Caco-2 (cell line): Measurements from ENCODE around the gene BTRC. TPM values are rescaled to one million over a fixed set of nuclear protein-coding genes. Genes with fewer than 3 reads are reported as not detected.

Experiments
- BruUV-seq: library from RNA; stranded (reverse); fragments of 400-500 nt; replicated peaks from 2 replicates; lab custom pipeline; 2021; lab: Mats Ljungman, UMichigan
- CTCF ChIA-PET: fragments of 300-600 bp; sonication (Branson Sonifier 250); formaldehyde crosslinking; loops from one replicate; lab custom pipeline; 2022; ENCODE audit warnings: antibody characterized with exemption; lab: Charles Lee
- POLR2A ChIA-PET: fragments of 300-600 bp; sonication (Branson Sonifier 250); formaldehyde crosslinking; loops from one replicate; lab custom pipeline; 2022; ENCODE audit warnings: antibody characterized with exemption; lab: Charles Lee
- DNase-seq, 2 experiments: peaks; one replicate each; pipeline versions ENCODE4 v3.0.0 to v3.0.0-alpha.2; 2020 to 2022
- H3K27me3 ChIP-seq: replicated peaks from 2 replicates; pipeline ENCODE4 v1.6.0; 2011; ENCODE audit warnings: low read length; ENCODE audit not compliant: control insufficient read depth, insufficient read depth
- H3K36me3 ChIP-seq: 2 replicates; pipeline ENCODE4 v1.5.1; 2011; ENCODE audit warnings: low read length; ENCODE audit not compliant: control insufficient read depth, insufficient read depth
- H3K4me1 ChIP-seq: fragments of 250-450 bp; sonication (Bioruptor Pico); 2 replicates; pipeline ENCODE4 v1.5.1; 2020; ENCODE audit warnings: mild to moderate bottlenecking
- H3K4me3 ChIP-seq: 2 replicates; pipeline ENCODE4 v1.5.1; 2011; ENCODE audit warnings: low read depth, mild to moderate bottlenecking, control low read depth, low read length
- H3K9me3 ChIP-seq: fragments of 250-450 bp; sonication (Bioruptor Pico); 2 replicates; pipeline ENCODE4 v1.5.1; 2020; ENCODE audit warnings: mild to moderate bottlenecking, moderate library complexity
- H3K27ac Mint-ChIP-seq: one replicate; pipeline ENCODE4 v1.8.0; 2022; ENCODE audit warnings: mixed read lengths; ENCODE audit not compliant: unreplicated experiment
- H3K27me3 Mint-ChIP-seq: one replicate; pipeline ENCODE4 v1.8.0; 2022; ENCODE audit warnings: mixed read lengths; ENCODE audit not compliant: insufficient read depth, unreplicated experiment
- H3K36me3 Mint-ChIP-seq: one replicate; pipeline ENCODE4 v1.8.0; 2022; ENCODE audit warnings: mild to moderate bottlenecking, mixed read lengths; ENCODE audit not compliant: insufficient read depth, unreplicated experiment
- H3K4me1 Mint-ChIP-seq: one replicate; pipeline ENCODE4 v1.8.0; 2022; ENCODE audit warnings: low read depth, mixed read lengths; ENCODE audit not compliant: unreplicated experiment
- H3K4me3 Mint-ChIP-seq: one replicate; pipeline ENCODE4 v1.8.0; 2022; ENCODE audit warnings: mild to moderate bottlenecking, moderate library complexity, mixed read lengths; ENCODE audit not compliant: unreplicated experiment
- H3K9me3 Mint-ChIP-seq: one replicate; pipeline ENCODE4 v1.8.0; 2022; ENCODE audit warnings: mixed read lengths; ENCODE audit not compliant: unreplicated experiment
- CTCF ChIP-seq, 2 experiments: fragments of 200-600 bp in 1 of 2; IDR thresholded peaks; 1 replicate in 1 of 2; 2 replicates in 1 of 2; pipeline versions ENCODE4 v1.5.1 to v1.8.0; 2011 to 2022; ENCODE audit warnings: antibody characterized with exemption in 1 of 2, control low read depth in 1 of 2, inconsistent platforms in 1 of 2, low read depth in 1 of 2, low read length in 1 of 2, mild to moderate bottlenecking in 1 of 2, moderate library complexity in 1 of 2; ENCODE audit not compliant: insufficient read depth in 1 of 2, severe bottlenecking in 1 of 2, unreplicated experiment in 1 of 2
- intact Hi-C: fragments of 100-400 bp; cut with micrococcal nuclease; formaldehyde crosslinking; loops from one replicate; pipeline ENCODE4 v1.10.0; 2022; ENCODE audit not compliant: unreplicated experiment
- total RNA-seq: library from RNA; stranded (reverse); gene quantifications from 2 replicates; pipeline ENCODE4 v1.2.3, GENCODE V29; 2022

Gene BTRC
- total RNA-seq, 1 experiment from 2014 or later = 19.6 TPM

- intact Hi-C loops = no loop called here
- CTCF ChIA-PET = no interaction called here
- H3K36me3 ChIP-seq = no peaks in the 10 kb centered on the region
- no peak for TF ChIP-seq CTCF (IDR thresholded peaks at IDR 0.05; ENCODE audit: insufficient read depth in 1 of 2, low read depth in 1 of 2, low read length in 1 of 2, severe bottlenecking in 1 of 2, unreplicated experiment in 1 of 2)
- no peak for DNase-seq
- H3K36me3 Mint-ChIP-seq = no peaks in the 10 kb centered on the region
- H3K9me3 Mint-ChIP-seq = no peaks in the 10 kb centered on the region
- H3K4me1 Mint-ChIP-seq = no peaks in the 10 kb centered on the region
- H3K4me3 Mint-ChIP-seq = no peak overlapping the region
- H3K4me3 ChIP-seq = no peak overlapping the region
- no peaks in the 10 kb centered on the region for H3K27me3 Mint-ChIP-seq
- H3K27me3 ChIP-seq = no peaks in the 10 kb centered on the region
- POLR2A ChIA-PET = no interaction called here
- H3K9me3 ChIP-seq = no peaks in the 10 kb centered on the region
- H3K27ac Mint-ChIP-seq = no peak overlapping the region
- no TSS peak for BruUV-seq
- H3K4me1 ChIP-seq = no peaks in the 10 kb centered on the region
Measured at GRCh38 chr10:101464082-101464481, 110.1 kb downstream of the BTRC start.

- H3K36me3 Mint-ChIP-seq = no peaks in the 10 kb centered on the region
- BruUV-seq = no TSS peak
- no peak overlapping the region for H3K4me3 ChIP-seq
- H3K4me1 ChIP-seq = no peaks in the 10 kb centered on the region
- DNase-seq = no peak
- H3K4me3 Mint-ChIP-seq = no peak overlapping the region
- ChIA-PET POLR2A (no interaction called here), CTCF (no interaction called here)
- no peaks in the 10 kb centered on the region for H3K36me3 ChIP-seq
- intact Hi-C loops = no loop called here
- H3K27ac Mint-ChIP-seq = no peak overlapping the region
- no peaks in the 10 kb centered on the region for H3K27me3 ChIP-seq
- no peaks in the 10 kb centered on the region for H3K9me3 ChIP-seq
- no peaks in the 10 kb centered on the region for H3K4me1 Mint-ChIP-seq
- H3K9me3 Mint-ChIP-seq = no peaks in the 10 kb centered on the region
- no peaks in the 10 kb centered on the region for H3K27me3 Mint-ChIP-seq
- TF ChIP-seq CTCF (IDR thresholded peaks at IDR 0.05; ENCODE audit: insufficient read depth in 1 of 2, low read depth in 1 of 2, low read length in 1 of 2, severe bottlenecking in 1 of 2, unreplicated experiment in 1 of 2) = no peak
Measured at GRCh38 chr10:101464599-101464998, 110.6 kb downstream of the BTRC start.

- CTCF ChIA-PET = interaction anchor here (0.6 to 2.4 kb wide), 11 partner anchors 13 to 496 kb away, joined by 3 to 19 read pairs (median 5); no protein-coding TSS in a partner anchor
- no peaks in the 10 kb centered on the region for H3K9me3 Mint-ChIP-seq
- Histone ChIP-seq H3K4me1 (no peaks in the 10 kb centered on the region), H3K36me3 (no peaks in the 10 kb centered on the region), H3K27me3 (no peaks in the 10 kb centered on the region), H3K4me3 (no peak overlapping the region), H3K9me3 (no peaks in the 10 kb centered on the region)
- no peaks in the 10 kb centered on the region for H3K27me3 Mint-ChIP-seq
- BruUV-seq = no TSS peak
- no peak for TF ChIP-seq CTCF (IDR thresholded peaks at IDR 0.05; ENCODE audit: insufficient read depth in 1 of 2, low read depth in 1 of 2, low read length in 1 of 2, severe bottlenecking in 1 of 2, unreplicated experiment in 1 of 2)
- no peak overlapping the region for H3K4me3 Mint-ChIP-seq
- POLR2A ChIA-PET = interaction anchor here (0.7 kb wide), 1 partner anchor 232 kb away, joined by 3 read pairs; no protein-coding TSS in a partner anchor
- no peak overlapping the region for H3K27ac Mint-ChIP-seq
- intact Hi-C loops = no loop called here
- H3K36me3 Mint-ChIP-seq = no peaks in the 10 kb centered on the region
- DNase-seq = no peak
- no peaks in the 10 kb centered on the region for H3K4me1 Mint-ChIP-seq
Measured at GRCh38 chr10:101466016-101466912, 112.3 kb downstream of the BTRC start.
